CD8-positive, alpha-beta memory T cell (primary cell): ENCODE measurements around the gene ZACN. TPM values are rescaled to one million over a fixed set of nuclear protein-coding genes. Genes with fewer than 3 reads are reported as not detected.
"Not testable (repeated sequence)": the region's sequence is repeated elsewhere in the genome, so short reads cannot be mapped to it uniquely, and the experiment has no call there.

Source experiments
- CTCF ChIA-PET: fragments of 350-600 bp; sonication (Branson Sonifier 250); formaldehyde crosslinking; loops from one replicate; lab custom pipeline; 2021; ENCODE audit warnings: antibody characterized with exemption; lab: Charles Lee
- POLR2A ChIA-PET: fragments of 350-600 bp; sonication (Branson Sonifier 250); formaldehyde crosslinking; loops from one replicate; lab custom pipeline; 2021; ENCODE audit warnings: antibody characterized with exemption; lab: Charles Lee
- DNase-seq, 5 donors: peaks; one replicate each; pipeline versions ENCODE4 v3.0.0 to v3.0.0-alpha.2; 2020 to 2022; ENCODE audit warnings: mixed read lengths in 1 of 5
- H3K27ac ChIP-seq: one replicate; pipeline ENCODE4 v1.7.0; 2013; ENCODE audit warnings: low read depth, mild to moderate bottlenecking, low read length, moderate library complexity
- H3K27me3 ChIP-seq: 2 replicates; pipeline ENCODE4 v1.7.0; 2013; ENCODE audit warnings: low read length, mild to moderate bottlenecking; ENCODE audit not compliant: insufficient read depth, poor library complexity, severe bottlenecking
- H3K36me3 ChIP-seq: 2 replicates; pipeline ENCODE4 v1.7.0; 2013; ENCODE audit warnings: mild to moderate bottlenecking, low read length, moderate library complexity; ENCODE audit not compliant: insufficient read depth
- H3K4me1 ChIP-seq: 2 replicates; pipeline ENCODE4 v1.7.0; 2013; ENCODE audit warnings: mild to moderate bottlenecking, low read length, moderate library complexity; ENCODE audit not compliant: insufficient read depth
- H3K4me3 ChIP-seq: 2 replicates; pipeline ENCODE4 v1.7.0; 2013; ENCODE audit warnings: mild to moderate bottlenecking, low read length
- H3K9me3 ChIP-seq: 2 replicates; pipeline ENCODE4 v1.7.0; 2013; ENCODE audit warnings: mild to moderate bottlenecking, low read length
- H3K27ac Mint-ChIP-seq, 8 donors: one replicate each; pipeline ENCODE4 v1.8.0; 2020 to 2021; ENCODE audit warnings: mixed read lengths in 8 of 8, mild to moderate bottlenecking in 6 of 8, inconsistent platforms in 3 of 8, moderate library complexity in 3 of 8
- H3K27me3 Mint-ChIP-seq, 2 donors: one replicate each; pipeline ENCODE4 v1.8.0; 2020 to 2021; ENCODE audit warnings: mixed read lengths in 2 of 2, mild to moderate bottlenecking in 1 of 2, moderate library complexity in 1 of 2
- H3K36me3 Mint-ChIP-seq, 3 donors: one replicate each; pipeline ENCODE4 v1.8.0; 2020 to 2021; ENCODE audit warnings: mixed read lengths in 3 of 3, inconsistent platforms in 1 of 3, mild to moderate bottlenecking in 1 of 3
- H3K4me1 Mint-ChIP-seq, 3 donors: one replicate each; pipeline ENCODE4 v1.8.0; 2020 to 2021; ENCODE audit warnings: mixed read lengths in 3 of 3, inconsistent platforms in 1 of 3, mild to moderate bottlenecking in 1 of 3
- H3K4me3 Mint-ChIP-seq, 7 donors: one replicate each; pipeline ENCODE4 v1.8.0; 2020 to 2021; ENCODE audit warnings: mixed read lengths in 7 of 7, mild to moderate bottlenecking in 6 of 7, moderate library complexity in 4 of 7, inconsistent platforms in 2 of 7
- H3K9me3 Mint-ChIP-seq, 5 donors: one replicate each; pipeline ENCODE4 v1.8.0; 2020 to 2022; ENCODE audit warnings: mixed read lengths in 5 of 5, mild to moderate bottlenecking in 3 of 5, moderate library complexity in 2 of 5, inconsistent platforms in 1 of 5
- polyA plus RNA-seq: library from polyadenylated mRNA; unstranded; fragments of 300-500 nt; fragmentation: Illumina TruSeq; gene quantifications from one replicate; pipeline ENCODE4 v1.2.3, GENCODE V29; 2021
- total RNA-seq, 2 experiments: library from RNA; stranded (reverse); gene quantifications; one replicate each; pipeline ENCODE4 v1.2.3, GENCODE V29; 2021

ZACN gene
- total and polyA plus RNA-seq, 3 experiments from 2014 or later: 2.8 to 4.1 (median 3.0) TPM

GRCh38 chr17:76038050-76038449 lies 40.9 kb upstream of the ZACN start:
- Mint-ChIP-seq H3K4me3 (no peak overlapping the region), H3K27ac (peak overlapping the region in 6 of 8 donors; percentile 7 to 50 (median 30)), H3K36me3 (peaks cover 0 to 52% (median 20%) of the 10 kb centered on the region in 3 donors), H3K27me3 (peaks cover 0 to 1% of the 10 kb centered on the region in 2 donors), H3K9me3 (no peaks in the 10 kb centered on the region), H3K4me1 (peaks cover 0 to 7% (median 3%) of the 10 kb centered on the region in 3 donors)
- DNase-seq: no peak
- Histone ChIP-seq H3K36me3 (peaks cover 36% of the 10 kb centered on the region), H3K4me3 (no peak overlapping the region), H3K27me3 (no peaks in the 10 kb centered on the region), H3K27ac (no peak overlapping the region), H3K4me1 (no peaks in the 10 kb centered on the region), H3K9me3 (no peaks in the 10 kb centered on the region)
- ChIA-PET CTCF (interaction anchor here (4.0 kb wide), 1 partner anchor 24 kb away, joined by 11 read pairs; no protein-coding TSS in a partner anchor), POLR2A (no interaction called here)

GRCh38 chr17:76039121-76039520 lies 39.9 kb upstream of the ZACN start:
- H3K36me3 ChIP-seq: peaks cover 47% of the 10 kb centered on the region
- H3K9me3 Mint-ChIP-seq: no peaks in the 10 kb centered on the region
- peaks cover 0 to 62% (median 25%) of the 10 kb centered on the region in 3 donors for H3K36me3 Mint-ChIP-seq
- H3K27ac ChIP-seq: no peak overlapping the region
- no peaks in the 10 kb centered on the region for H3K4me1 ChIP-seq
- no peak for DNase-seq
- POLR2A ChIA-PET: no interaction called here
- no peaks in the 10 kb centered on the region for H3K27me3 ChIP-seq
- peaks cover 0 to 1% of the 10 kb centered on the region in 2 donors for H3K27me3 Mint-ChIP-seq
- H3K27ac Mint-ChIP-seq: peak overlapping the region in 2 of 8 donors; percentile 6 to 67
- H3K4me3 ChIP-seq: no peak overlapping the region
- no peak overlapping the region for H3K4me3 Mint-ChIP-seq
- peaks cover 0 to 7% (median 2%) of the 10 kb centered on the region in 3 donors for H3K4me1 Mint-ChIP-seq
- CTCF ChIA-PET: no interaction called here
- no peaks in the 10 kb centered on the region for H3K9me3 ChIP-seq

GRCh38 chr17:76040376-76040775 lies 38.6 kb upstream of the ZACN start:
- Histone ChIP-seq H3K4me1 (no peaks in the 10 kb centered on the region), H3K9me3 (no peaks in the 10 kb centered on the region), H3K4me3 (no peak overlapping the region), H3K36me3 (peaks cover 59% of the 10 kb centered on the region), H3K27ac (no peak overlapping the region), H3K27me3 (no peaks in the 10 kb centered on the region)
- DNase-seq: no peak
- Mint-ChIP-seq H3K9me3 (no peaks in the 10 kb centered on the region), H3K27me3 (peaks cover 0 to 1% of the 10 kb centered on the region in 2 donors), H3K27ac (peak overlapping the region in 1 of 8 donors; percentile 69), H3K36me3 (peaks cover under 1 to 75% (median 28%) of the 10 kb centered on the region in 3 donors), H3K4me1 (peaks cover 0 to 4% (median 0%) of the 10 kb centered on the region in 3 donors), H3K4me3 (no peak overlapping the region)
- ChIA-PET CTCF (no interaction called here), POLR2A (no interaction called here)

- H3K4me1 Mint-ChIP-seq, H3K9me3 Mint-ChIP-seq: not testable (repeated sequence)
These were observed 36.1 kb upstream of the ZACN start for GRCh38 chr17:76042868-76043267.

GRCh38 chr17:76044475-76045007 lies 34.4 kb upstream of the ZACN start:
- peaks cover 85% of the 10 kb centered on the region for H3K36me3 ChIP-seq
- Mint-ChIP-seq H3K36me3 (peaks cover 19 to 93% (median 30%) of the 10 kb centered on the region in 3 donors), H3K27ac (peak overlapping the region in 2 of 8 donors; percentile 22 to 63), H3K4me1 (peaks cover 4 to 16% (median 9%) of the 10 kb centered on the region in 3 donors)
- DNase-seq, H3K4me3 Mint-ChIP-seq, H3K27ac ChIP-seq, H3K4me3 ChIP-seq, H3K9me3 Mint-ChIP-seq, H3K27me3 Mint-ChIP-seq, H3K27me3 ChIP-seq, POLR2A ChIA-PET, H3K9me3 ChIP-seq, H3K4me1 ChIP-seq, CTCF ChIA-PET: not testable (repeated sequence)

More at GRCh38 chr17:76042868-76043267, 36.1 kb upstream of the ZACN start:
- H3K36me3 ChIP-seq: peaks cover 77% of the 10 kb centered on the region
- H3K36me3 Mint-ChIP-seq: peaks cover 9 to 93% (median 31%) of the 10 kb centered on the region in 3 donors
- H3K4me1 ChIP-seq, DNase-seq, H3K27me3 ChIP-seq, H3K4me3 ChIP-seq, H3K4me3 Mint-ChIP-seq, H3K27ac ChIP-seq, H3K27me3 Mint-ChIP-seq, CTCF ChIA-PET, H3K9me3 ChIP-seq: not testable (repeated sequence)
- peak overlapping the region in 1 of 8 donors; percentile 63 for H3K27ac Mint-ChIP-seq
- POLR2A ChIA-PET: interaction anchor here (0.5 kb wide), 1 partner anchor 15 kb away, joined by 3 read pairs; no protein-coding TSS in a partner anchor

- Histone ChIP-seq H3K27ac (no peak overlapping the region), H3K36me3 (peaks cover 83% of the 10 kb centered on the region), H3K27me3 (no peaks in the 10 kb centered on the region), H3K9me3 (no peaks in the 10 kb centered on the region), H3K4me1 (no peaks in the 10 kb centered on the region), H3K4me3 (no peak overlapping the region)
- no peaks in the 10 kb centered on the region for H3K9me3 Mint-ChIP-seq
- peak overlapping the region in 2 of 8 donors; percentile 48 to 61 for H3K27ac Mint-ChIP-seq
- no peak overlapping the region for H3K4me3 Mint-ChIP-seq
- CTCF ChIA-PET: interaction anchor here (1.0 to 1.5 kb wide), 5 partner anchors 13 to 233 kb away, joined by 3 to 5 read pairs (median 3); no protein-coding TSS in a partner anchor
- peaks cover 4 to 22% (median 20%) of the 10 kb centered on the region in 3 donors for H3K4me1 Mint-ChIP-seq
- DNase-seq: no peak
- POLR2A ChIA-PET: interaction anchor here (0.6 kb wide), 1 partner anchor 293 kb away, joined by 3 read pairs; no protein-coding TSS in a partner anchor
- peaks cover 19 to 92% (median 27%) of the 10 kb centered on the region in 3 donors for H3K36me3 Mint-ChIP-seq
- no peaks in the 10 kb centered on the region for H3K27me3 Mint-ChIP-seq
These were observed 32.9 kb upstream of the ZACN start for GRCh38 chr17:76046064-76046463.

GRCh38 chr17:76048025-76048605 lies 30.9 kb upstream of the ZACN start:
- Histone ChIP-seq H3K4me1 (no peaks in the 10 kb centered on the region), H3K27me3 (no peaks in the 10 kb centered on the region), H3K36me3 (peaks cover 71% of the 10 kb centered on the region), H3K9me3 (no peaks in the 10 kb centered on the region), H3K4me3 (no peak overlapping the region), H3K27ac (no peak overlapping the region)
- H3K9me3 Mint-ChIP-seq: no peaks in the 10 kb centered on the region
- H3K4me3 Mint-ChIP-seq: no peak overlapping the region
- H3K27me3 Mint-ChIP-seq: no peaks in the 10 kb centered on the region
- CTCF ChIA-PET: interaction anchor here (0.6 to 1.6 kb wide), 2 partner anchors 34 to 73 kb away, joined by 3 to 4 read pairs; no protein-coding TSS in a partner anchor
- POLR2A ChIA-PET: no interaction called here
- peaks cover 19 to 90% (median 26%) of the 10 kb centered on the region in 3 donors for H3K36me3 Mint-ChIP-seq
- H3K4me1 Mint-ChIP-seq: peaks cover 7 to 25% (median 23%) of the 10 kb centered on the region in 3 donors
- H3K27ac Mint-ChIP-seq: peak overlapping the region in 7 of 8 donors; percentile 1 to 80 (median 54)
- DNase-seq: no peak

GRCh38 chr17:76048711-76049110 lies 30.3 kb upstream of the ZACN start:
- Mint-ChIP-seq H3K36me3 (peaks cover 19 to 90% (median 29%) of the 10 kb centered on the region in 3 donors), H3K27me3 (no peaks in the 10 kb centered on the region), H3K4me1 (peaks cover 7 to 29% (median 23%) of the 10 kb centered on the region in 3 donors), H3K4me3 (no peak overlapping the region), H3K27ac (peak overlapping the region in 5 of 8 donors; percentile 60 to 87 (median 78)), H3K9me3 (no peaks in the 10 kb centered on the region)
- Histone ChIP-seq H3K27ac (no peak overlapping the region), H3K4me3 (no peak overlapping the region), H3K27me3 (no peaks in the 10 kb centered on the region), H3K9me3 (no peaks in the 10 kb centered on the region), H3K4me1 (no peaks in the 10 kb centered on the region), H3K36me3 (peaks cover 71% of the 10 kb centered on the region)
- peak in 2 of 5 donors; percentile 6 to 38 for DNase-seq
- CTCF ChIA-PET: interaction anchor here (1.0 to 1.2 kb wide), 2 partner anchors 16 to 250 kb away, joined by 3 to 6 read pairs; no protein-coding TSS in a partner anchor
- POLR2A ChIA-PET: interaction anchor here (0.6 kb wide), 1 partner anchor 68 kb away, joined by 3 read pairs; no protein-coding TSS in a partner anchor
